ENCODE data around the gene SNED1.

The SNED1 gene

DNA sequence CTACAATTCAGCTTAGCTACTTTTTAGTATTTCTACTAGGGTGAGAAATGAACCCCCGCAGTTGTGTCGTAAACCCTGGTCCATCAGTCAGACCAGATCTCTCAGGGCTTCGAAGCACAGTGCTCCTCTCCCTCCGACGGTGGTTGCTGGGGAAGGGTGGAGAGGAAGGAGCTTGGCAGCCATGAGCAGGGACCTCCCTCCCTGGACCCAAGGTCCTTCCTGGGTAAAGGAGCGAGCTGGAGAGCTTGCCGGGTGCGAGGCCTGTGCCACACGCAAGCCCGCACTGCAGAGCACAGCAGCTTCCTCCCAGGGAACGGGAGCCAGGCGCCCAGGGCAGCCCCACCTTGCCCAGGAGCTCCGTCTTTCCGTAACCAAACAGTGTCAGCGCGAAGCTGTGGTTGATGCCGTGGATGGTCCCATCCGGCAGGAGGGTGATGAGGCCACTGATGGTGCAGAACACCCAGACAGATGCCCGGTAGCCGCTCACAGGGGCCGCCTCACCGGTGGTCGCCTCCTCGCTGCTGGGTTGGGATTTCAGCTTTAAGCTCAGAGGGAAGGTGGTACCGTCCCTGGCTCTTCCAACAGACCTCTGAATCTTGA, 138.3 kb downstream of the SNED1 start:
- no peak for DNase-seq

DNA sequence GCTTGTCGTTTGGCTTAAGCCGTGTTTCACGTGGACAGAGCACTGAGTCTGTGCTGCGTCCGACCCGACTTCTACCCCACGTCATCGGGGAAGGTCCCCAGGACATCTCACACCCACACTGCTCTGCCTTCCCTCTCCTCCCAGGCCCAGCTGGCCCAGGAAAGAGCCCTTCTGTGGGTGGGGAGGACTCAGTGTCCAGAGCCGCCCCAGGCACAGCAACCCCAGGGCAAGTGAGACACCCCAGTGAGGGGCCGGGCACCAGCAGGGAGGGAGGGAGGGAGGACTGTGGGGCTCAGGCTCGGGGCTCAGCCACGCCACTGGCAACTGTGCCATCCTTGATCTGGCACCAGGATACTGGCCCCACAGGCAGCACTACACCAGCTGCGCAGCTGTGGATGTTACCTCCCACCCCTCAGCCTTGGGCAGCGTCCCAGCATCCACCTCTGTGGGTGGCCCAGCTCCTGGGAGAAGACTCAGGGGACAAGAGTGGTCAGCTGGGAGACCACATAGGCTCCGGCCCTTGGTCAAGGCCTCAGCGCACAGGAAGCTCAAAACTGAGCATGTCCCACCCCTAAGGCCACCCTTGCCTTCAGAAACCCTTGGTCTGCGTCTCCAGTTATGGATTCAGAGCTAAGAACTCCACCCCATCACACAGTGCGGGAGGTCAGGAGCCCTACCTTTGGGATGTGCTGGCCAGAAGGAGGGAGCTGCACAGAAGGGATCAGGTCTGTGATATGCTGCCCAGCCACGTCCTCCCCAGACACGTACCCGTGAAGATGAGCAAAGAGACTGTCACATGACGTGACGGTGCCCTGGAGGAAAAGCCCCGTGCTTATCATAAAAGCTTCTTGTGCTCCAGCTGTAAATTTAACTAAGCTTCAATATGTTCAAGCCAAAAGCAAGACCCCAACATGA, 139.1 kb downstream of the SNED1 start:
- no peak for DNase-seq

DNA sequence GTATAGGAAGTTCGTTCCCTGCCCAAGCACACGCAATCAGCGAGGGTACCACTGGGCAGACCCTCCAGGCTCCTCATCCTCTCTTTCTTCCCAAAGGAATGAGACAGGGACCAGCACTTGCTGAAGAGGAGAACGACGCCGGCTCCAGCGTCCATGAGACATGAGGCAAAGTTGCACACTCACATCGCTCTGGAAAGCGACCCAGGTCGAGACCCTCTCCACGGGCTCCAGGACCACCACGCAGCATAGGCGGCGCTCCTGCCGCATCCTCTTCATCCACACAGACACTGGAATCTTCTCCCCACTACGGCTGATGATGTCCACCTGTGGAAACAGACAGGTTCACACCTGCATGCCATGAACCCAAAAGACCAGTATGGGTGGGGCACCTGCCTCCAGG, 140.1 kb downstream of the SNED1 start:
- no peak for DNase-seq

DNA sequence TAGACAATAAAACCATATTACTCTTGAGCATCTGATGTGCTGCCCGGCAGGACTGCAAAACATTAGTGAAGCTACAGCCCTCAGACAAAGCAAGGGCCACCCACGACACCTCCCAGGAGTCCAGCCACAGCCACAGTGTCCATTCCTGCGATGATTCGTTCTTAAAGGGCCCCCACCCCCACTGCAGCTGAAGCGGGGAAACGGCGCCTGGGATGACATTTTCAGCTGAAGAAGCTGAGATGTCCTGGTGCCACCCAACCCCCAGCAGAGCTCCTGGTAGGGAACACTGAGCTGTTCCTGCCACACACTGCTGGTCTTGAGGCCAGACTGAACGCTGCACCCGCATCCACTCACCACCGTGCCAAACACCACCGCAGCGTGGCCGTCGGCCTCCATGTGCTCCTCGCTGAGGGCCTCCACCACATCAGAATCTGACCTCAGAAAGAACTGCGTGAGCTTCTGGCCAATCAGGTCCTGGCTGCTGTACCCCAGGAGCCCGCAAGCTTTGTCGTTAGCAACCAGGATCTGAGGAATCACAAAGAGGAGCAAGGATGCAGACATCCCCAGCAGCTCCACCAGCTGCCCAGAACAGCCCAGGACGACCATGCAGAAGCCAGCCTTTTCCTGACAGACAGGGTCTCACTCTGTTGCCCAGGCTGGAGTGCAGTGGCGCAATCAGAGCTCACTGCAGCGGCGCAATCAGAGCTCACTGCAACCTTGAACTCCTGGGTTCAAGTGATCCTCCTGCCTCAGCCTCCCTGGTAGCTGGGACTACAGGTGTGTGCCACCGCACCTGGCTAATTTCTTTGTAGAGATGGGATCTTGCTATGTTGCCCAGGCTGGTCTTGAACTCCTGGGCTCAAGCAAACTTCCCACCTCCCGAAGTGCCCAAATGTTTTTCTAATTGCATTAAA, 141.4 kb downstream of the SNED1 start:
- no peak for DNase-seq

DNA sequence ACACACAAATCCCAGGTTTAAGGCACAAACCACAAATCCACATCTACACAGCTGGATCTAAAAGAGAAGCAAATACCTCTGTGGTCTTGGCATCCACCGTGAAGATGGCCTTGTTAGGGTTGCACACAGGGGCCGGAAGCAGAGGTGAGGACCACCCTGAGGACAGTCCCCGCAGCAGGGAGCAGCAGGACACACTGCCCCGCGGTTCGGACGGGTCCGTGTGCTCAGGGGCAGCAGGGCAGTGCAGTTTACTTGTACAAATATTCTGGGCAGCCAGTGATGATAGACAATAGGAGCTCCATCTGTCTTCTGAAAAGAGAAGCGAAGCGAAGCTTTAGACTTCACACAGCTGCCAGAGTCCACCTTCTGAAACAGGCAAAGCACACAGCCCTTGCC, 142.0 kb downstream of the SNED1 start:
- no peak for DNase-seq

DNA sequence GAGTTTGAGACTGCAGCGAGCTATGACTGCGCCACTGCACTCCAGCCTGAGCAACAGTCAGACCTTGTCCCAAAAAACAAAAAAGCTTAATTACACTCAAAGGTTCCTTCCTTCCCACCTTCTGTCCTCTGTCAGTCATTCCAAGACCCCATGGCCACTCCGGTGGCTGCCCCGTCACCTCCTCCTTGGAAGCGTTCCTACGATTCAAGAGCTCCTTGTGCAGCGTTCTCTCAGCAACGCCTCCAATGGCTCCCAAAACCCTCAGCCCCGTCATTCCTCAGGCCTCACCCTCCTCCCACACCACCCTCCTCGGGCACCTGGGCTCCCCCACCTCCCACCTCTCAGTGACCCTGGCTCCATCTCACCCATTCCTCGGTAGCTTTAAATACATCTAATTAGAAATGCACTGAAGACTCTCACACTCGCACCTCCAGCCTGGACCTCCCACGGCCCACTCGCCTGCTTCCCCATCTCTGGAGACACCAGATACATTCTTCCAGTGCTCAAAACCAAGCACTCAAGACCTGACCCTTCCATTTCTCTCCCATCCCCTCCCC, 142.9 kb downstream of the SNED1 start:
- no peak for DNase-seq

DNA sequence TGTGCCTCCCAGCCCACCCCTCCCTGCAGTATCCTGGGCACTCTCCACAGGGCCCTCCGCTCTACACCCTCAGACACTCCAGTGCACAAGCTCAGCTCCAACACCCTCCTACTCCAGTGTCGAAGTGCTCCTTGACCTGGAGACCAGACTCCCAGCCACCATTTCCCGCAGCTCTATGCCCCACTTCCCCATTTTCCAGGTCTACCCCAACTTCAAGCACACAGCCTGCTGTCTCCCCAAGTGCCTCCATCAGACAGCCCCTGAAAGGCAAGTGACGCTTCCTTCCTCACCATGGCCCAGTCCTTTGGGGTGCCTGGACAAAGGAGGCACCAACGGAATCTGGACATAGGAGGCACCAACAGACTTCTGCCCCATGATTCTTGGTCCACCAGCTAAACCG, 143.6 kb downstream of the SNED1 start:
- no peak for DNase-seq

DNA sequence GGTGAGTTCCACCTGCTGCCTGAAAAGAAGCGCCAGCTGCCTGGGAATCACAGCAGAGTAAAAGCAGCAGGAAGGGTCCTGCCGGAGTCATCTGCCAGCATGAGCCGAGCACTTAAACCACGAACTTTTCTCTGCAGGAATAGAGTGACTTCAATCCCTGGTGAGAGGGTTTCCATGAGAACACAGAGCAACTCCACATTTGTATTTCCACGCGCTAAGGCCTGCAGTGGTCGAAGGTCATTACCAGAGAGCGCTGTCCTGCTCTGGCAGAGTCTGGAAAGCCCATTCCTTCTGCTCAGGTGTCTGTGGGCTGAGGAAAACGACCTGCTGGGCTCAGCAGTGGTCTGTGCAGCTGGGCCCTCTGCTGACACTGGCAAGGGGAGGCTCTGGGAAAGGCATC, 144.2 kb downstream of the SNED1 start:
- DNase-seq: no peak

Data from NCI-H187 treated with DMSO at 0.1 percent for 48 hours (cell line).